Ishikawa (cell line): ENCODE measurements around the gene LRRC72.

Experiments
- CEBPB ChIP-seq: IDR thresholded peaks from 2 replicates; pipeline ENCODE4 v1.6.1; 2012
- CREB1 ChIP-seq: IDR thresholded peaks from 2 replicates; pipeline ENCODE4 v1.6.1; 2012; ENCODE audit warnings: low read depth
- EGR1 ChIP-seq: IDR thresholded peaks from 2 replicates; pipeline ENCODE4 v1.6.1; 2012
- EP300 ChIP-seq: IDR thresholded peaks from 2 replicates; pipeline ENCODE4 v1.6.1; 2012; ENCODE audit warnings: borderline replicate concordance
- FOXM1 ChIP-seq: IDR thresholded peaks from 2 replicates; pipeline ENCODE4 v1.6.1; 2012; ENCODE audit warnings: low read depth, borderline replicate concordance
- NFIC ChIP-seq: IDR thresholded peaks from 2 replicates; pipeline ENCODE4 v1.6.1; 2012
- RAD21 ChIP-seq: IDR thresholded peaks from 2 replicates; pipeline ENCODE4 v1.6.1; 2012; ENCODE audit warnings: low read depth
- TAF1 ChIP-seq: IDR thresholded peaks from 2 replicates; pipeline ENCODE4 v1.6.1; 2012; ENCODE audit warnings: low read depth, mild to moderate bottlenecking
- TCF12 ChIP-seq: IDR thresholded peaks from 2 replicates; pipeline ENCODE4 v1.6.1; 2012; ENCODE audit warnings: low read depth
- TEAD4 ChIP-seq: IDR thresholded peaks from 2 replicates; pipeline ENCODE4 v1.6.1; 2012
- YY1 ChIP-seq: IDR thresholded peaks from 2 replicates; pipeline ENCODE4 v1.6.1; 2012; ENCODE audit warnings: low read depth
- ZBTB7A ChIP-seq: IDR thresholded peaks from 2 replicates; pipeline ENCODE4 v1.6.1; 2012; ENCODE audit warnings: low read depth
- TF ChIP-seq, protein P1 (sequence below): IDR thresholded peaks from 2 replicates; pipeline ENCODE4 v1.6.1; 2012; ENCODE audit warnings: low read depth, mild to moderate bottlenecking
- TF ChIP-seq, protein P2 (sequence below): IDR thresholded peaks from 2 replicates; pipeline ENCODE4 v1.6.1; 2012
- TF ChIP-seq, protein P3 (sequence below): IDR thresholded peaks from 2 replicates; pipeline ENCODE4 v1.6.1; 2012

The LRRC72 gene

DNA sequence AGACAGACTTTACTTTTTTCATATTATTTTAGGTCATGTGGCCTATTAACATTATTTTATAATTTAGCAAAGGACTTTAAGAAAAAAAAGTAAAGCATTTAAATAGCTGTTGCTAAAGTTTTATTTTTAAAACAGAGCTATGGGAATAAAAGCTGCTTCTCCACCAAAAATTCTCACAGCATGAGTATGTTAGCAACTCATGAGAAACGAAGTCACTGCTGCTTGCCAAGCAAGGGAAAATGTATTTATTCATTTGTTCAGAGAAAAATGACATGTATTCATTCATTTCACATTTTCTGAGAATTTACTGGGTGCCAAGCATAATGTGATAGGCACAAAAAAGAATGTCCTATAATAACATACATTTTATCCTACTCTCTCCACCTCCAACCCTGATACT, 5.1 kb downstream of the LRRC72 start:
- TF ChIP-seq CREB1 (no peak), FOXM1 (no peak), EGR1 (no peak)
- TF ChIP-seq, protein P1, sequence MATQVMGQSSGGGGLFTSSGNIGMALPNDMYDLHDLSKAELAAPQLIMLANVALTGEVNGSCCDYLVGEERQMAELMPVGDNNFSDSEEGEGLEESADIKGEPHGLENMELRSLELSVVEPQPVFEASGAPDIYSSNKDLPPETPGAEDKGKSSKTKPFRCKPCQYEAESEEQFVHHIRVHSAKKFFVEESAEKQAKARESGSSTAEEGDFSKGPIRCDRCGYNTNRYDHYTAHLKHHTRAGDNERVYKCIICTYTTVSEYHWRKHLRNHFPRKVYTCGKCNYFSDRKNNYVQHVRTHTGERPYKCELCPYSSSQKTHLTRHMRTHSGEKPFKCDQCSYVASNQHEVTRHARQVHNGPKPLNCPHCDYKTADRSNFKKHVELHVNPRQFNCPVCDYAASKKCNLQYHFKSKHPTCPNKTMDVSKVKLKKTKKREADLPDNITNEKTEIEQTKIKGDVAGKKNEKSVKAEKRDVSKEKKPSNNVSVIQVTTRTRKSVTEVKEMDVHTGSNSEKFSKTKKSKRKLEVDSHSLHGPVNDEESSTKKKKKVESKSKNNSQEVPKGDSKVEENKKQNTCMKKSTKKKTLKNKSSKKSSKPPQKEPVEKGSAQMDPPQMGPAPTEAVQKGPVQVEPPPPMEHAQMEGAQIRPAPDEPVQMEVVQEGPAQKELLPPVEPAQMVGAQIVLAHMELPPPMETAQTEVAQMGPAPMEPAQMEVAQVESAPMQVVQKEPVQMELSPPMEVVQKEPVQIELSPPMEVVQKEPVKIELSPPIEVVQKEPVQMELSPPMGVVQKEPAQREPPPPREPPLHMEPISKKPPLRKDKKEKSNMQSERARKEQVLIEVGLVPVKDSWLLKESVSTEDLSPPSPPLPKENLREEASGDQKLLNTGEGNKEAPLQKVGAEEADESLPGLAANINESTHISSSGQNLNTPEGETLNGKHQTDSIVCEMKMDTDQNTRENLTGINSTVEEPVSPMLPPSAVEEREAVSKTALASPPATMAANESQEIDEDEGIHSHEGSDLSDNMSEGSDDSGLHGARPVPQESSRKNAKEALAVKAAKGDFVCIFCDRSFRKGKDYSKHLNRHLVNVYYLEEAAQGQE, result no peak

DNA sequence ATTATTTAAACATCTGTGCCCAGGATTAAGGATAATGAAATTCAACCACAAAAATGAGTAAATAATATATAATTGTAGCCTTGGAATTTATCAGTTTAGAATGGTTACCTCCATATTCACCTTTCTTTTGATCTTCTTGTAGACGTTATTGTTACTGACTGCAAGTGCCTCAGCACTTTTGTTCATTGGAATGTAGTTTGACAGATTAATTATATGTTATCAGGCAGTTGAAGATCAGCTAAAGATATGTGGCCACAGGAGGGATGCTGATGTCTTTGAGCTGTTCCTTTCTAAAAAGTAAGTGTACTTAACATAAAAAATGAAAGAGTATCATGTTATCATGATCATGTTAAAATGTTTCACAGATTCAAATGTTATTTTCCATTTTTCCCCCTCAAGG, 5.6 kb downstream of the LRRC72 start:
- TF ChIP-seq TEAD4 (no peak), ZBTB7A (no peak), FOXM1 (no peak), CREB1 (no peak), EP300 (no peak), EGR1 (no peak), NFIC (no peak), YY1 (no peak), CEBPB (no peak), TAF1 (no peak), RAD21 (no peak), TCF12 (no peak)
- TF ChIP-seq, protein P2, sequence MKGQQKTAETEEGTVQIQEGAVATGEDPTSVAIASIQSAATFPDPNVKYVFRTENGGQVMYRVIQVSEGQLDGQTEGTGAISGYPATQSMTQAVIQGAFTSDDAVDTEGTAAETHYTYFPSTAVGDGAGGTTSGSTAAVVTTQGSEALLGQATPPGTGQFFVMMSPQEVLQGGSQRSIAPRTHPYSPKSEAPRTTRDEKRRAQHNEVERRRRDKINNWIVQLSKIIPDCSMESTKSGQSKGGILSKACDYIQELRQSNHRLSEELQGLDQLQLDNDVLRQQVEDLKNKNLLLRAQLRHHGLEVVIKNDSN, result no peak
- TF ChIP-seq, protein P1, result no peak
- TF ChIP-seq, protein P3, sequence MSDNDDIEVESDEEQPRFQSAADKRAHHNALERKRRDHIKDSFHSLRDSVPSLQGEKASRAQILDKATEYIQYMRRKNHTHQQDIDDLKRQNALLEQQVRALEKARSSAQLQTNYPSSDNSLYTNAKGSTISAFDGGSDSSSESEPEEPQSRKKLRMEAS, result no peak

DNA sequence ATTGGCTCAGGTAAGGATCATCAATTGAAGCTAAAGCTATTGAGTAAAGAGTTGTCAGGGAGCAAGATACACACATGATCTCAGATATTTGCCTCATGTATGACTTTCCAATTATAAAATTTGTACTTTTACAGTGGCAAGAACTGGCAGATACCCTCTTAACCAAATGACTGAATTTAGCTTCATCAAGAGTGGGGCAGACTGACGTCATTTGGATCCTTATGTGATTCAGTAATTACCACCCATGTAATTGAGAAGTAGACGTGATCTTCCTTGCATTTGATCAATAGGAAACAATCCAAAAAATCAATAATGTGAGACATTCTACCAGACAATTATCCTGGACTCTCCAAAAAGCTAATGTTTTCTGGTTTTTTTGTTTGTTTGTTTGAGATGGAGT, 8.9 kb downstream of the LRRC72 start:
- TF ChIP-seq CREB1 (no peak), TAF1 (no peak), CEBPB (no peak), TEAD4 (no peak)
- TF ChIP-seq, protein P2, result no peak

DNA sequence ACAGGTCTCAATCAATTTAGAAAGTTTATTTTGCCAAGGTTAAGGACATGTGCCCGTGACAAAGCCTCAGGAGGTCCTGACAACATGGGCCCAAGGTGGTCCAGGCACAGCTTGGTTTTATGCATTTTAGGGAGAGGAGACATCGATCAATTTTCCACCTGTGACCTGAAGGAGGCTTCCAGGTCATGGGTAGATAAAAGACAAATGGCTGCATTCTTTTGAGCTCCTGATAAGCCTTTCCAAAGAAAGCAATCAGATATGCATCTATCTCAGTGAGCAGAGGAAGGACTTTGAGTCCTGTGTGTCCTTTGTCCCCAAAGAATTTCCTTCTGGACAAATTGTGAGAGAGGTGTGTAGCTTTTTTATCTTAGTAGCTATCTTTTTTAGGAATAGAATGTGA, 15.8 kb downstream of the LRRC72 start:
- TF ChIP-seq EGR1, result no peak
- TF ChIP-seq ZBTB7A, result no peak
- TF ChIP-seq TCF12, result no peak
- no peak for TF ChIP-seq TEAD4
- TF ChIP-seq, protein P1, result no peak

DNA sequence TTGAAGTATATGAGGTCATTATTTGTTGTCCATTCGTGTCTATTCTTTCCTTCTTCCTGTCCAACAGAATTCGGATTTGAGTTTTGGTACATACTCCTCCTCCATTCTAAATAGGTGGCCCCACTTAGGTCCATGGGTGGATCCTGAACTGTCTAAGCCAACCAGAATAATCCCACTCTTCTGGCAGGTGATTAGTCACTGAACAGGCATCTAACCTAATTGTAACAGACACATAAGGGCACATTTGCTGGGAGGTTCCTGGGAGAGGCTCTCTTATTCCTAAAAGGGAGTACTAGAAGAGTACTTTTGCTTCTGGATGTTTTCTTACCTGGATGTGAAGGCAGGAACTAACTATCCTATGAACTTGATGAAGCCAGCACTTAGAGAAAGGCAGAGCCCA, 16.8 kb downstream of the LRRC72 start:
- TF ChIP-seq, protein P2, result no peak
- TF ChIP-seq CREB1 (no peak), TCF12 (no peak), FOXM1 (no peak)

DNA sequence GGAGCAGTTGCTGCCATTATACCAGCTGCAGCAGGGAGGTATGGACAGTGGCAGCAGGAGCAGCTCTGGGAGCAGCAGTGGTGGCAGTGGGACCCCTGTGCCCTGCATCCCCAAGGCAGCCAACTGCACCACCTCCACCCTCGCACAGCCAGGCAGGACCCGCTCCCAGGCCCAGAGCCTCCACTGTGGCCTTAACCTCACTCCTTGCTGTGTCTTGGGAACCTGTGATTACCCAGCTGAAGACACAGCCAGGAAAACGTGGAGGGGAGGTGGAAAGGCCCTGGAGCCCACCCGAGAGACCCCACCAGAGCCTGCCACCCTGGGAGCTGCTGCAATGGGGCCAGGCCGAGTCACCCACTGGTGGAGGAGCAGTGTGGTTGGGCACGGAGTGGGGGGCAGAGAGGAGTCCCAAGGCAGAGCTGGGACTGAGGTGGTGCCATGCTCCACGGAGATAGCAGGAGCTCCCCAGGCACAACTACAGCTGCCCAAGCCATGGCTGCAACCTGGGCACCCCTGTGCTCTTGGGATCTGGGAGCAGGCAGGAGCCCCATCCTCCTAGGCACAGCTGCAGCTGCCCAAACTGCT, 20.4 kb downstream of the LRRC72 start:
- TF ChIP-seq YY1 (no peak), TEAD4 (no peak), TAF1 (no peak), EP300 (no peak), RAD21 (no peak), EGR1 (no peak), TCF12 (no peak), ZBTB7A (no peak), CREB1 (no peak), CEBPB (no peak), FOXM1 (no peak), NFIC (no peak)
- TF ChIP-seq, protein P2, result no peak
- TF ChIP-seq, protein P3, result no peak
- TF ChIP-seq, protein P1, result no peak
